CD1c-positive myeloid dendritic cell (primary cell): Measurements from ENCODE around the gene TMOD4.
"Not testable (repeated sequence)": the region's sequence is repeated elsewhere in the genome, so short reads cannot be mapped to it uniquely, and the experiment has no call there.

Experiments
- DNase-seq: peaks from one replicate; pipeline ENCODE4 v3.0.0-alpha.2; 2016; ENCODE audit errors: extremely low spot score

The TMOD4 gene

DNA sequence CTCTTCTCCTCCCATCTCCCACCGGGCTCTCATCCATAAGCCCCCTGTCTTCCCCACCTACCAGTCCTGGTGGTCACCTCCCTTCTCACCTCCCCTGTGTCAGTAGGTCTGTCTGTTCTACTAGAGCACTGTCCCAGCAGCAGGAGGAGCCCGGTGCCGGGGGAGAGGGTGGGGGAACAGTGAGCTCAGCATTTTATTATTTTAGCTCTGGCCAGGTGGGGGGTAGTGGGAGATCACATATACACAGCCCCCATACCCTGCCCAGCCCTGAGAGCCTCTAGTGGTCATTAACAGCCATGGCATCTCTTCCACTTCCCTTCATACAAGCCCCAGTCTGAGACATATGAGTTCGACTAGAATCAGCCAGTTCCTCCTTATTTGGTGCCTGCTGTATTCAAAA is at the start of gene TMOD4:
Gene TMOD4 (minus strand): TSS at position 119 of the 400 bp plus-strand sequence. CDS start 1,106 bp downstream, outside the sequence.
- DNase-seq = peak; percentile 29

DNA sequence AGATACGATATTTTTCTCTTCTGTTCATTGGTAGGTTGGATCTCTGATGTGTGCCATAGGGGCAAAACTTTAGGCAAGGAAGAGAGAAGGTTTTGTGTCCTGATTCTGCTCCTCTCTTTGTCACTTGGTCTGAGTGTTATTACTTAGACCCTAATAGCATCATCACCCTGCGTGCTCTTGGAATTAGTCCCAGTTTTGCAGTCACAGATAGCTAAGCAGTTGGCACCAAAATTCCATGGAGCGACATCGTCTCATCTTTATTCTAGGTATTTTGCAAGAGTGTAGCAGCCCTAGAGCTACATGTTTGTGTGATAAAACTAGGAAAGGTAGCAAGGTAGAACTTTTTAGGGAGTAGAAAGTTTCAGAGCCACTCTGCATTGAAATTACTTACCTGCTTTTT is 46.3 kb upstream of the TMOD4 start:
- DNase-seq = no peak

DNA sequence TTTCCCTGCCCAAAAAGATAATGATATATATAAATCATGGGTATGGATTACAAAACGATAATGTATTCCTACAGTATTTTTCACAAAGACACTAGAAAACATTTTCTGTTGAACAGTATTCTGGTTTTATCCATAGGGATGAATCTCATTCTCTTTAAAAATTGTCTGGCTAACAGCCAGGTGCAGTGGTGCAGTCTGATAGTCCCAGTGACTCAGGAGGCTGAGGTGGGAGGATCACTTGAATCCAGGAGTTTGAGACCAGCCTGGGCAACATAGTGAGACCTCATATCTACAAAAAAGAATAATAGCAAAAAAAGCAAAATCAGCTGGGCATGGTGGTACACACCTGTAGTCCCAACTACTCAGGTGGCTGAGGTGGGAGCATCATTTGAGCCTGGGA is 45.8 kb upstream of the TMOD4 start:
- no peak for DNase-seq

DNA sequence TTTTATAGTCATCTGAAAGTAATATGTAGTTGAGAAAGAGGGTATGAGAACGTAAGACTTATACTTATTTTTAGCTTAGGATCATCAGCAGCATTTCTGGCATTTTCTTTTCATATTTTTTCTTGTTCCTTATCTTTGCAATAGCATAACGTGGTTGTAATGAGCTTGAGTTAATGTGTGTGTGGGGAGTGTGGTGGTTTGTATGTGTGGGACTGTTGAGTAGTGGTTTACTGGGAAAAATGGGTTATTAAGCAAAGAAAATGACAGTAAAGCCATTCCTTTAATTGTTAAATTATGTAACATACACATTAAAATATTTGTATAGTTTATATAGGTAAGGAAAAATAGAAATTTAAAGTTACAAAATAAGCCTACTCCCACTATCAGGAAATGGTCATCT is 37.8 kb upstream of the TMOD4 start:
- DNase-seq = no peak

DNA sequence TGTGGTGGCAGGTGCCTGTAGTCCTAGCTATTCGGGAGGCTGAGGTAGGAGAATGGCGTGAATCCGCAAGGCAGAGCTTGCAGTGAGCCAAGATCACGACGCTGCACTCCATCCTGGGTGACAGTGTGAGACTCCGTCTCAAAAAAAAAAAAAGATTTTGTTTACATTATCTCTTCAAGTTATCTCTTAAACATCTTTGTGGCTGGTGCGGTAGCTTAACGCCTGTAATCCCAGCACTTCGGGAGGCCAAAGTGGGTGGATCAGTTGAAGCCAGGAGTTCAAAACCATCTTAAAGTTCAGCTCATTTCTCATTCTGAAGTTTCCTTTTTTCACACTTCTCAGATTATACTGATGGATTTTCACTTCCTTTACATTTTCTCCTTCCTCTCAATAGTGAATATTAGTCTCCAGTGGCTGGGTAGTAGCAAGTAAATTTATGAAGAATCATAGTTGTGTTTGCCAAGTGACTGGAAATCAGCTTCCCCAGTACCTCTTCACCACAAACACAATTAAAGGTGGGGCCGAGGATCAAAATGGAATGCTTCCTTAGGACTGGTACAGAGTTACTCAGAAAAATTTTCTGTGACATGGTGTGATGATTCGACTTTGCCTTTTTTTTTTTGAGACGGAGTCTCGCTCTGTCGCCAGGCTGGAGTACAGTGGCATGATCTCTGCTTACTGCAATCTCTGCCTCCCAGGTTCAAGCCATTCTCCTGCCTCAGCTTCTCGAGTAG is 36.4 kb upstream of the TMOD4 start:
- no peak for DNase-seq

DNA sequence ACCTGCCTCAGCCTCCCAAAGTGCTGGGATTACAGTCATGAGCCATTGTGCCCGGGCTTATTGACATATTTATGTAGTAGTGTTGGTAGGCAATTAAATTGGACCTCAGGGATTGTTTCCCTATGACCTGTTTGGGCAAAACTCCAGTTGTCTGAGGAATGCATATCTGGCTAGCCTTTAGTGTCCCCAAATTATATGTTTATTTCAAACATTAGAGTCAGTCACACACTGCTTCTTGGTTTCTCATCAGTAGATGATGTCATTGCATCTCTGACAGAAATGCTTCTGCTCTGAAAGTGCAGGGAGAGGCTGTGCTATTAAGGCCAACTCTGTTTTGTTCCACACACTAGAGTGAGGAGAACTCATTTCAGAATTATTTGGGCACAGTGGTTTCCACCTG is 35.0 kb upstream of the TMOD4 start:
- no peak for DNase-seq

DNA sequence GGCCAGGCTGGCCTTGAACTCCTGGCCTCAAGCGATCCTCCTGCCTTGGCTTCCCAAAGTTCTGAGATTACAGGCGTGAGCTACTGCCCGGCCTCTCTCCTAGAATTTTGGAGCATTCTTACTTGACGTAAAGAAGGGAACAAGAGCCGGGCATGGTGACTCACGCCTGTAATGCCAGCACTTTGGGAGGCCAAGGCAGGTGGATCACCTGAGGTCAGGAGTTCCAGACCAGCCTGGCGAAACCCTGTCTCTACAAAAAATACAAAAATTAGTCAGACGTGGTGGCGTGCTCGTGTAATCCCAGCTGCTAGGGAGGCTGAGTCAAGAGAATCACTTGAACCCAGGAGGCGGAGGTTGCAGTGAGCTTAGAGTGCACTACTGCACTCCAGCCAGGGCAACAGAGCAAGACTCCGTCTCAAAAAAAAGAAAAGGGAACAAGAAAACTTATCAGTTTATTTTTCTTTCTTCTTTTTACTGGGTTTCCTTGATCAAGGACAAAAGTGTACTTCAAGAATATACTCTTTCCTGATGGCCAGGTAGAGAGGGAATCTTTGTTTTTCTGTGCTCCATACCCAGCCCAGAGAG is 29.7 kb upstream of the TMOD4 start:
- not testable (repeated sequence) for DNase-seq

DNA sequence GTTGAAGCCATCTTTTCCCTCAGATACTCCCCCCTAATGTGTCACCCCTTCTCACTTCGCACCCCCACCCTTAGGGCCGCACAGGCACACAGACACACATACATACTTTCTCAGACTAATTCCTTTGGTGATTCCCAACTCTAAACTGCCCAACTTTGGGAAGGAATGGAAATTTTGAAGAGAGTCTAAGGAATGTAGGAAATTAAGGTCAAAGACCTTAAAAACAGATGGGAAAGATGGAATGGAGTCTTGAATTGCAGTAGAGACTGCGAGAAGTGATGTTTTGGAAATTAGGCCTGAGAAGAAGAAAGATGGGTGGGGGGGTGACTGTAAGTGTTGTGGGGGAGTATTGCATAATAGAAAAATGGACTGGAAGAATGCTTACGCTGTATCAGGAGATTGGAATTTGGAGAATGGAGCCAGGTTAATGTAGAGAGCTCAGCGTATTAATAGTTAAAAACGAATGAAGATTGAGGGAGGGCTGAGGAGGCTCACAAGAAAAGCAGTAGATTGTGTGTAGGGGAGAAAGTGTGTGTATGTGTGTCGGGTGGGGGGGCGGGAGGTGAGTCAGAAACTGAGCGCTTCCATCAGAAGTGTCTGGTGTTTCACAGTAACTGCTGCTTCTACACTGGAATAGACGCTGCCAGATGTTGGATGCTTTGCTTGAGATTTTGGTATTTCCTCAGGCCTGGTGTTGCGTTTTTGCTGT is 24.2 kb upstream of the TMOD4 start:
- DNase-seq = peak; percentile 6

DNA sequence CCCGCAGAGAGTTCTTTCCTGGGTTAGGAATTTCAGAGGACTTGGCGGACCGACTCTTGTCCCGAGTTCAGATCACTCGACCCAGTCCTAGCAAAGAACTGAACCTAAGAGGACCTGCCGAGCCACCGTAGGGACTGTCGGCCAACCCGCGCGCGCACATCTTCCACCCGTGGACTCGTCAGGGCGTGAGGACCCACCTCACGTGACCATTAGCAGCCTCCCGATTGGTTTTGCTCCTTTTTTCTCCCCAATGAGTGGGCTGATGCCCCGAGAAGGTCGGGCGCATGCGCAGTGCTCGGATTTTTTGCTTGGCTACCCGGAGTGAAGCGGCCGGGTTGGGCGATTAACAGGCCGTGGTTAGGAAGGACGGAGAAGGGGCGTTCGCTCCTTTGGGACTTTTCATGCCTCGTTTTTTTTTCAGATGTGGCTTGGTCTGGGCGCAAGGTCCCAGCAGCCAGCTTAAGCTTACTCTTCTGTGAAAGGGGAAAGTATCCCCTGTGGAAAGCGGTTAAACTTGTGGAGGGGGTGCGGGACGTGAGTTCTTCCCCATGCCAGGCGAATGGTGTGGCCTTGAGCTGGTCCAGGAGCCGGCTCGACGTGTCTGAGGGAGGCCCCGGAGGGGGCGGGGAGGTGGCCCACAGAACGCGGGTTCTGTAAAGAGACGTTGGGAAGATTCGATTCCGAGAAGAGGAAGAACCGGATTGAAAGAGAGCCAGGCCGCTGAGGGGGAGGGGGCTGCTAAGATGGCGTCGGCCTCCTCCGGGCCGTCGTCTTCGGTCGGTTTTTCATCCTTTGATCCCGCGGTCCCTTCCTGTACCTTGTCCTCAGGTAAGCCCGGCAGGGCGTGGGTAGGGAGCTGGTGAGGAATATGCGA is 22.7 kb upstream of the TMOD4 start, which contains the start of gene PIP5K1A:
Gene PIP5K1A (plus strand): TSS at position 299 of the 874 bp plus-strand sequence. CDS start 445 bp downstream, at position 744.
- DNase-seq = peak; percentile 100

DNA sequence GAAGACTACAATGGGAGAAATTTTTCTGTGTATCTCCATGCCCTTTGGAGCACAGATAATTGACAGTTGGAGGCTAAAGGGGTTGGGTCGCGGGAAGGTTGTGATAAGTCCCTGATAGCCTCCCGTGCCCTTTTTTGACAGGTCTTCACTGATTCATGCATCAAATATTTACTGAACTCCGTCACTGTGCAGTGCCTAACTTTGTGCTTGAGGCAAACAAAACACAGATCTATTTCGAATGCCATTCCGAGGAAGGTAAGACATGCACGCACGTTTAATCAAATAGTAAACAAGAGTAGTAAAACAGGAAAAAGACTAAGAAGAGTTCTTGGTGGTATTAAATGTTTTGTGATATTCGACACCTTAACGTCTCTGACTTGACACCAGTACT is 22.1 kb upstream of the TMOD4 start:
- no peak for DNase-seq

DNA sequence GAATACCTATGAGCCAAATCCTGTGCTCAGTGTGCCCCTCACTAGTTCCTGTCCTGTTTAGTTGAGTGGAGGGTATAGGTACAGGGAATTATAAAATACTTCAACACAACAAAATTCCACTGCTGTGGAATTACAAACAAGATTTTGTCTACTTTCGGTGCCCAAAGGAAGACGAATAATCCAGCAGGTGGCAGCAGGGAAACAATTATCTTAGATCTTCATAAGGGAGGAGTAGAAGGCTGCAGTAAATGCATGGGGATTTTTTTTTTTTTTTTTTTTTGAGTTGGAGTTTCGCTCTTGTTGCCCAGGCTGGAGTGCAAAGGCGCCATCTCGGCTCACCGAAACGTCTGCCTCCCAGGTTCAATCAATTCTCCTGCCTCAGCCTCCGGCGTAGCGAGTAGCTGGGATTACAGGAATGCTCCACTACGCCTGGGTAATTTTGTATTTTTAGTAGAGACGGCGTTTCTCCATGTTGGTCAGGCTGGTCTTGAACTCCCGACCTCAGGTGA is 20.6 kb upstream of the TMOD4 start:
- DNase-seq = peak; percentile 81

DNA sequence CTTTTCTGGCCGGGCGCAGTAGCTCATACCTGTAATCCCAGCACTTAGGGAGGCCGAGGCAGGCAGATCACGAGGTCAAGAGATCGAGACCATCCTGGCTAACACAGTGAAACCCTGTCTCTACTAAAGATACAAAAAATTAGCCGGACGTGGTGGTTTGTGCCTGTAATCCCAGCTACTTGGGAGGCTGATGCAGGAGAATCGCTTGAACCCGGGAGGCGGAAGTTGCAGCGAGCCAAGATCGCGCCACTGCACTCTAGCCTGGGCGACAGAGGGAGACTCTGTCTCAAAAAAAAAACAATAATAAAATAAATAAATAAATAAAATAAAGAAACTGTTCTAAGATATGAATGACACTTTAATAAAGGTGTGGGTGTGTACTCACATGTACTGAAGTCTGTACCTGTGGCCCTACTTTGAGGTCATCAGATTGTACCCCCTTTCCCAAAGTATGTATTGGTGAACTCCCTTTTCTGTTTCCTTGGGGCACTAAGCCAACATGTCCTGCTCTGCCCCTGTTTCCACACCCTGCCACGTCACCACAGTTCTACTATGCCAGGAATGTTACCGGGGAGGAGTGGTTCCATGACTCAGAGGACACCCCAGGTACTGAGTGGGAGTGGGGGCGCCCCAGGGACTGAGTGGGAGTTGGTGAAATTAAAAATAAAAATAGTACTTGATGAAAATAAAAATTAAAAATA is 19.3 kb upstream of the TMOD4 start:
- DNase-seq = not testable (repeated sequence)

DNA sequence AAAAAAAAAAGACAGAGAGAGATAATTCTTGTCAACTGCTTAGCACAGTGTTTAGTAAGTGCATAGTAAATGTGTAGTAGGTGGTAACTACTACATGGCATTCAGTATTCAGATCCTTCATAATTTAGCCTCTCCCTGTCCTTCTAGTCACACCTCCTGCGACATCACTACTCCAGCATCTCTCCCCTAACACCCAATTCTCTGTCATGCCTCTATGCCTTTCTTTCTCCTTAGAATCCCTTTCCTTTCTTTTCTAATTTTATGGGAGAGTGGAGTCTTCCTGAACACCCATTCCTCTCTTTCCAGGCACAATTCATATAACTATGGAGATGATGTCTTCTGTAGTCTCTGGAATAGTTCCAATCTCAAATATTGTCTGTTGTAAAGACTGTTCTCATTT is 18.1 kb upstream of the TMOD4 start:
- DNase-seq = no peak

DNA sequence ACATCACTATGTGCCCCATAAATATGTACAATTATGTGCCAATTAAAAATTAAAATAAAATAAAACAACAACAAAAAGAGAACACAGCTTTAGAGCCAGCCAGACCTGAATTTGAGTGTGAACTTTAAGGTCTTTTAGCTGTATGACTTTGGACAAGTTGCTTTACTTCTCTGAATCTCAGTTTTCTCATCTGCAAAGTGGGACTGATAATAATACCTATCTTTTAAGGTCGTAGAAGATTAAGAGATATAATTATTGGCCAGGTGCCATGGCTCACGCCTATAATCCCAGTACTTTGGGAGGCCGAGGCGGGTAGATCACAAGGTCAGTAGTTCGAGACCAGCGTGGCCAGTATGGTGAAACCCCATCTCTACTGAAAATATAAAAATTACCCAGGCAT is 17.5 kb upstream of the TMOD4 start:
- DNase-seq = no peak

DNA sequence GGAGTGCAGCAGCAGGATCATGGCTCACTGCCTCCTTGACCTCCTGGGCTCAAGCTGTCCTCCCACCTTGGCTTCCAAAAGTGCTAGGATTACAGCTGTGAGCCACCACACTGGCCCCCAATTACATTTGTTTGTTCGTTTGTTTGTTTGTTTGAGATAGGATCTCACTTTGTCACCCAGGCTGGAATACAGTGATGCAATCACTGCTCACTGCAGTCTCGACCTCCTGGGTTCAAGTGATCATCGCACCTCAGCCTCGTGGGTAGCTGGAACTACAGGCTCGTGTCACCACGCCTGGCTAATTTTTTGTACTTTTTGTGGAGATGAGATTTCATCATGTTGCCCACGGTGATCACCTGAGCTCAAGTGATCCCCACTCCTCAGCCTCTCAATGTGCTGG is 16.3 kb upstream of the TMOD4 start:
- DNase-seq = no peak

DNA sequence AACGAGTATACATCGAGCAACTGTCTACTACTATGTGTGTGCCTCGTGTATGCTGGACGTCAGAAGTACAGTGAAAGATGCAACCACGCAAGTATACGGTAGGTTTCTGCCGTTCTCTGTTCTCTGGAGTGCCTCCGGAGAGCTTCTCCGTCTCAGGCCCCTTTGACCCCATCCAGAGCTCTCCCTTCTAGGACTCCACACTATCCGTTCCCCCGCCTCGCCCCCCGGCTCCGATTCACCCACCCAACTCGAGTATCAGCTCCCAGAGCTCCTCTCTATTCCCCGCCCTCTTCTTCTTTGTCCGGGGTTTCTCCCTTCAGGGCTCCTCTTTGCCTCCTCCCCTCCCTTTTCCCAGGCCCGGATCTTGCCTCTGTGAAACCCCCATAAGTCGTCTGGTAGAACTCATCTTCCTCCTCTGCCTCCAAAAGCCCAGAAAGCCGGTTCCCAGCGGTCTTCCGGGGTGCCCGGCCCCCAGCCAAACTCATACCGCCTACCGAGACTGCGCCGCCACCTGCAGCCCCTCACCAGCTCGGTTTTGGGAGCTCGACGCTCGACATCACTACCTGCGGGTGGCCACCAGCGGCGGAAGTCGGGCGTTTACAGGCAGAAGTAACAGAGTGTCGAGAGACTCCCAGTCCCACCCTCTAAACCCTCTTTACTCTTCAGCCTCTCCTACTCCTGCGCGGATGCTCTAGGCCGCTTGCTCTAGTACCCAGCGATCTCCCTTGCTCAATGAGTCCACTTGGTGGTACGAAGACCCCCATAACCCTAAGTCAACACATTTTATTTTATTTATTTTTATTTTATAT is 14.1 kb upstream of the TMOD4 start, which contains the start of gene VPS72:
Gene VPS72 (minus strand): TSS at position 561 of the 809 bp plus-strand sequence. CDS start 76 bp downstream, at position 485.
- DNase-seq = peak; percentile 80

DNA sequence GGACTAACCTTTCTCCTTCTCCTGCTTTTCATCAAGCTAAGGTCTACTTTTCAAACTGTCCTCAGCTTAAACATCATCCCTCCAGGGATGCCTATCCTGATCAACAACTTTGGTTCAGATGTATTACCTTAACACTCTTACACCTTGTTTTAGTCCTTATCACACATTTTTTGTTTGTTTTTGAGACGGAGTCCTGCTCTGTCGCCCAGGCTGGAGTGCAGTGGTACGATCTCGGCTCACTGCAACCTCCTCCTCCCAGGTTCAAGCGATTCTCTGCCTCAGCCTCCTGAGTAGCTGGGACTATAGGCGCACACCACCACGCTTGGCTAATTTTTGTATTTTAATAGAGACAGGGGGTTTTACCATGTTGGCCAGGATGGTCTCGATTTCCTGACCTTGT is 12.9 kb upstream of the TMOD4 start:
- DNase-seq = not testable (repeated sequence)

DNA sequence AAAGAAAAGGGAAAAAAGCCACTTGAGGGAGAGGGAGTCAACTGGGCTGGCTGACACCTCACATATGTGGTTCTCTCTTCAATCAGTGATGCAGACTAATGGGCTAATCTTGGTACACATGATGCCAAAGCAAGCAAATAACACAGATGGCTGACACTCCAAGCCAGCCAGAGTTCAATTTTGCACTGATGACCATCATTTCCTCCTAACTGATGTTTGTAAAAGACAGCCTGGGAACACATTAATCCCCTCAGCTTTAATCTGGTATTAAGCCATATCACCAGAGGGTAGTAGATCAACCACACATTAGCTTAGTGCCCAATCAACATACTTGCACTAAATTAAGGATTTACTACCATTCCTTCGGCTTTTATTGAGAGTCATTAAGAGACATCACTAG is 11.4 kb upstream of the TMOD4 start:
- DNase-seq = no peak

DNA sequence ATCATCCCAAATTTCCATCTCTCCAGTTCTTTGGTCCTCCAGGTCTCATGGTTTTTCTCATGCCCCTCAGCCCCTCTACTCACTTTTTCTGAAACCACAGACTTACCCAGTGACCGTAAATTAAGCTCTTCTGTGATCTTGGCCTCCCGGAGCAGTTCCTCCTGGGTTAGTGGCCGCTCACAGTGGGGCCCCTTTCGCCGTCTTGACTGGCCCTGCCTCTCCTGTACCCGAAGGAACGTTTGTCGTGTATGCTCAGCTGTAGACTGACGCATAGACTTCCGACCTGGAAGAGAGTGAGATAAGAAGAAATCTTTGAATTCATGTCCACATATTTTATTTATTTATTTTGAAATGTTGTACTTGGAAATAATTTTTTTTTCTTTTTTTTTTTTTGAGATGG is 8.4 kb upstream of the TMOD4 start:
- no peak for DNase-seq

DNA sequence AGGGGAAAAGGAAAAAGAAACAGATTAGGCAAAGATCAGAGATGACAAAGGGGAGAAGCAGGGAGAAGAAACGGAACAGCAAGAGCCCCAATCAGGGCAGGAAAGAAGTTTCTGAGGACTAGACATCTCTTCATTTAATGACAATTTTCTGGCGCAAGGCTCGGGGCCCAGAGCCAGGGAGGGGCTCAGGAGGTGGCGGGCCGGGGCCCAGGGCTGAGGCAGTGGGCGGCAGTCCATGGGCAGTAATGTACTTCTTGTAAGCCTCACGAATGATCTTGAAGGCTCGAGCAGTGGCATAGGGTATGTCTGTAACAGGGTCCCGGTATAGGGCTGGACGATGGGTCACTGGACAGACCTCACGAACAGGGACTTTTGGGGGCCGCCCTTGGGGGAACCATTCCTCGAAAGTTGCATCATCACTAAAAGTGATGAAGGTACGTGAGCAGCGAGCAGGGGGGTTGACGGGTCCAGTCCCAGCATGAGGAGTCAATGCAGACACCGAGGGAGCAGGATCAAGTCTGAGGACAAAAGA is 799 bp upstream of the TMOD4 start:
- no peak for DNase-seq
